Ascending aorta (tissue), 2 donors: Measurements from ENCODE around the gene TAF1. TPM values are rescaled to one million over a fixed set of nuclear protein-coding genes. Genes with fewer than 3 reads are reported as not detected.
"Not testable (repeated sequence)": the region's sequence is repeated elsewhere in the genome, so short reads cannot be mapped to it uniquely, and the experiment has no call there.

Experiments
- DNase-seq, 2 donors: peaks; one replicate each; pipeline ENCODE4 v3.0.0-alpha.2; 2019; ENCODE audit warnings: low spot score in 2 of 2
- H3K27ac ChIP-seq, 2 donors: fragments of 200-600 bp; sonication (generic); one replicate each; pipeline ENCODE4 v1.5.1; 2016 to 2017; ENCODE audit warnings: mild to moderate bottlenecking in 1 of 2
- H3K27me3 ChIP-seq: fragments of 200-600 bp; sonication (generic); one replicate; pipeline ENCODE4 v1.5.1; 2017
- H3K36me3 ChIP-seq, 2 donors: fragments of 200-600 bp; sonication (generic); one replicate each; pipeline ENCODE4 v1.5.1; 2016
- H3K4me1 ChIP-seq, 2 donors: fragments of 200-600 bp; sonication (generic); one replicate each; pipeline ENCODE4 v1.5.1; 2016 to 2017; ENCODE audit warnings: mild to moderate bottlenecking in 1 of 2
- H3K4me3 ChIP-seq, 2 donors: fragments of 200-600 bp; sonication (generic); one replicate each; pipeline ENCODE4 v1.5.1; 2016 to 2017; ENCODE audit warnings: mild to moderate bottlenecking in 1 of 2
- H3K9me3 ChIP-seq, 2 donors: fragments of 200-600 bp; sonication (generic); one replicate each; pipeline ENCODE4 v1.5.1; 2016
- CTCF ChIP-seq, 3 experiments: fragments of 200-600 bp in 2 of 3; fragments of 450-650 bp in 1 of 3; sonication (generic) in 2 of 3; IDR thresholded peaks; one replicate each; pipeline ENCODE4 v1.5.1; 2016 to 2019; ENCODE audit warnings: antibody characterized with exemption in 3 of 3, mild to moderate bottlenecking in 1 of 3, moderate library complexity in 1 of 3
- intact Hi-C: fragments of 100-400 bp; cut with DNase I; formaldehyde crosslinking; loops from one replicate; pipeline ENCODE4 v1.15.1; 2023
- total RNA-seq: library from RNA; depleted of rRNA; stranded (reverse); fragments of >200 nt; gene quantifications from one replicate; pipeline ENCODE4 v1.1.0, GENCODE V29; 2016

TAF1 gene
- total RNA-seq, 1 donor from 2014 or later: 63.2 TPM

- intact Hi-C loops: no loop called here
- H3K4me1 ChIP-seq: no peaks in the 10 kb centered on the region
These were observed 121.7 kb downstream of the TAF1 start for GRCh38 chrX:71487814-71488213.

GRCh38 chrX:71489540-71489939, 123.4 kb downstream of the TAF1 start:
- no peak for TF ChIP-seq CTCF (IDR thresholded peaks at IDR 0.05)
- Histone ChIP-seq H3K27ac (no peak overlapping the region), H3K9me3 (no peaks in the 10 kb centered on the region), H3K36me3 (no peaks in the 10 kb centered on the region), H3K27me3 (no peaks in the 10 kb centered on the region), H3K4me1 (no peaks in the 10 kb centered on the region), H3K4me3 (no peak overlapping the region)
- no peak for DNase-seq
- intact Hi-C loops: no loop called here

More at GRCh38 chrX:71487814-71488213, 121.7 kb downstream of the TAF1 start:
- no peak for DNase-seq
- no peak for TF ChIP-seq CTCF (IDR thresholded peaks at IDR 0.05)
- no peak overlapping the region for H3K4me3 ChIP-seq
- no peak overlapping the region for H3K27ac ChIP-seq
- no peaks in the 10 kb centered on the region for H3K36me3 ChIP-seq
- H3K9me3 ChIP-seq: no peaks in the 10 kb centered on the region
- no peaks in the 10 kb centered on the region for H3K27me3 ChIP-seq

GRCh38 chrX:71492231-71493065, 126.3 kb downstream of the TAF1 start:
- Histone ChIP-seq H3K27ac (peak overlapping the region; percentile 24 to 38), H3K27me3 (no peaks in the 10 kb centered on the region), H3K9me3 (no peaks in the 10 kb centered on the region), H3K36me3 (no peaks in the 10 kb centered on the region), H3K4me3 (peak overlapping the region; percentile 55 to 67), H3K4me1 (no peaks in the 10 kb centered on the region)
- no peak for TF ChIP-seq CTCF (IDR thresholded peaks at IDR 0.05)
- intact Hi-C loops: loop anchor here (5.0 kb wide), 1 partner anchor 40 kb away; the partner anchor contains the start of gene OGT
- DNase-seq: peak in 1 of 2 donors; percentile 72

- intact Hi-C loops: loop anchor here (5.0 kb wide), 1 partner anchor 39 kb away; the partner anchor contains the start of gene OGT
- no peak for TF ChIP-seq CTCF (IDR thresholded peaks at IDR 0.05)
- H3K27ac ChIP-seq: peak overlapping the region in 1 of 2 donors; percentile 43
These were observed 127.0 kb downstream of the TAF1 start for GRCh38 chrX:71493111-71493613.

GRCh38 chrX:71495979-71496378, 129.8 kb downstream of the TAF1 start:
- H3K36me3 ChIP-seq, H3K4me3 ChIP-seq, H3K4me1 ChIP-seq, DNase-seq, H3K27me3 ChIP-seq, H3K9me3 ChIP-seq, H3K27ac ChIP-seq, intact Hi-C loops: not testable (repeated sequence)

More at GRCh38 chrX:71493111-71493613, 127.0 kb downstream of the TAF1 start:
- Histone ChIP-seq H3K4me3 (peak overlapping the region; percentile 55 to 67), H3K27me3 (no peaks in the 10 kb centered on the region), H3K36me3 (no peaks in the 10 kb centered on the region), H3K4me1 (no peaks in the 10 kb centered on the region), H3K9me3 (no peaks in the 10 kb centered on the region)
- peak in 1 of 2 donors; percentile 64 for DNase-seq

- no peak for DNase-seq
- H3K27me3 ChIP-seq: no peaks in the 10 kb centered on the region
- H3K36me3 ChIP-seq: no peaks in the 10 kb centered on the region
- TF ChIP-seq CTCF (IDR thresholded peaks at IDR 0.05): no peak
- no peaks in the 10 kb centered on the region for H3K9me3 ChIP-seq
- H3K27ac ChIP-seq: no peak overlapping the region
- intact Hi-C loops: no loop called here
- H3K4me3 ChIP-seq: no peak overlapping the region
- no peaks in the 10 kb centered on the region for H3K4me1 ChIP-seq
These were observed 130.3 kb downstream of the TAF1 start for GRCh38 chrX:71496476-71496875.

- H3K27ac ChIP-seq, H3K4me3 ChIP-seq, H3K27me3 ChIP-seq, H3K4me1 ChIP-seq, H3K9me3 ChIP-seq, intact Hi-C loops, DNase-seq, H3K36me3 ChIP-seq: not testable (repeated sequence)
These were observed 135.9 kb downstream of the TAF1 start for GRCh38 chrX:71502080-71502479.
